ENCODE results near the gene AKAP13. TPM values are rescaled to one million over a fixed set of nuclear protein-coding genes. Genes with fewer than 3 reads are reported as not detected.

The AKAP13 gene
- polyA plus RNA-seq, 1 experiment, result 15.5 TPM

DNA sequence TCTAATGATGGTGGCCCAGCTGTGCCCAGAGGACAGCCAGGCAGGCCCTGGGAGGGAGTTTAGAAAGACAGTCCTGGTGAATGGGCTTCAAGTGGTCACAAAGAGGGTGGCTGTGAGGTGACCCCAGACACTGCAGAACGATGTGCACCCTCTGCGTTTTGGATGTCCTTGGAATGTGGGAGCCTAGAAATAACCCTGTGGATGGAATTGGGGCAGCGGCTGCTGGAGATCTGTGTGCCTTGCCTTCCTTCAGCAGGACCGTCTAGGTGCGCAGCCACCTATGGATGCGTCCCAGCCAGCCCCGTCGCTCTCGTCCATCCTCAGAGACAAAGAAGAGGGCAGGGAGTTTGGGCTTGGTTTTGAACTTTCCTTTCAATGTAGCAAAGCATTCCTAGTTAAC lies 367.8 kb downstream of the AKAP13 start:
- no peak overlapping the region for H3K4me3 ChIP-seq (ENCODE audit: low read depth, low read length)
- H3K27ac ChIP-seq (ENCODE audit: low read depth, low read length), result no peak overlapping the region
- POLR2A ChIA-PET, result interaction anchor here (0.5 kb wide), 1 partner anchor 18 kb away, joined by 3 read pairs; no protein-coding TSS in a partner anchor
- CTCF ChIA-PET, result no interaction called here
- H3K27me3 ChIP-seq (ENCODE audit: control insufficient read depth, insufficient read depth, low read length), result no peaks in the 10 kb centered on the region
- TF ChIP-seq, protein P1, sequence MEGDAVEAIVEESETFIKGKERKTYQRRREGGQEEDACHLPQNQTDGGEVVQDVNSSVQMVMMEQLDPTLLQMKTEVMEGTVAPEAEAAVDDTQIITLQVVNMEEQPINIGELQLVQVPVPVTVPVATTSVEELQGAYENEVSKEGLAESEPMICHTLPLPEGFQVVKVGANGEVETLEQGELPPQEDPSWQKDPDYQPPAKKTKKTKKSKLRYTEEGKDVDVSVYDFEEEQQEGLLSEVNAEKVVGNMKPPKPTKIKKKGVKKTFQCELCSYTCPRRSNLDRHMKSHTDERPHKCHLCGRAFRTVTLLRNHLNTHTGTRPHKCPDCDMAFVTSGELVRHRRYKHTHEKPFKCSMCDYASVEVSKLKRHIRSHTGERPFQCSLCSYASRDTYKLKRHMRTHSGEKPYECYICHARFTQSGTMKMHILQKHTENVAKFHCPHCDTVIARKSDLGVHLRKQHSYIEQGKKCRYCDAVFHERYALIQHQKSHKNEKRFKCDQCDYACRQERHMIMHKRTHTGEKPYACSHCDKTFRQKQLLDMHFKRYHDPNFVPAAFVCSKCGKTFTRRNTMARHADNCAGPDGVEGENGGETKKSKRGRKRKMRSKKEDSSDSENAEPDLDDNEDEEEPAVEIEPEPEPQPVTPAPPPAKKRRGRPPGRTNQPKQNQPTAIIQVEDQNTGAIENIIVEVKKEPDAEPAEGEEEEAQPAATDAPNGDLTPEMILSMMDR (IDR thresholded peaks at IDR 0.05; ENCODE audit: low read depth, low read length), result no peak
- H3K9me3 ChIP-seq (ENCODE audit: control insufficient read depth, insufficient read depth, low read length), result no peaks in the 10 kb centered on the region
- DNase-seq (ENCODE audit: low read depth, low spot score), result no peak

DNA sequence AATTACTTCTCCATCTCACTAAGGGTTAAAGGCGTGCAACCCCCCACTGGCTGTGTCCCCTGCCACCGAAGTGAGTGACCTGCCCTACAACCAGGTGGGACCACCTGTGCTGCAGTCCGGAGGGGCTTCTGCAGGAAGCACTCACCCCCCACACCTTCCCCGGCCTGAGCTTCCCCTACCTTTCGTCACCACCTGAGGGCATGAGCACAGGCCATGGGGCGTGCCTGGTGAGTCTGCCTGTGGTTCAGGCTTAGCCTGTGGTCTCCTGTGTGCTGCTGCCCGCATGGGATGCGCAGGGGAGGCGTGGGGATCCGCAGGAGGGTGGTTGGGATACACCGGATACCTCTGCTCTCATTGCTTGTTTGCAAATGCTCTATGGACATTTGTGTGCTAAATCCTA lies 368.3 kb downstream of the AKAP13 start:
- TF ChIP-seq, protein P1 (IDR thresholded peaks at IDR 0.05; ENCODE audit: low read depth, low read length), result no peak
- CTCF ChIA-PET, result interaction anchor here (1.1 kb wide), 1 partner anchor 83 kb away, joined by 5 read pairs; no protein-coding TSS in a partner anchor
- no peaks in the 10 kb centered on the region for H3K27me3 ChIP-seq (ENCODE audit: control insufficient read depth, insufficient read depth, low read length)
- DNase-seq (ENCODE audit: low read depth, low spot score), result no peak
- H3K27ac ChIP-seq (ENCODE audit: low read depth, low read length), result no peak overlapping the region
- POLR2A ChIA-PET, result interaction anchor here (0.5 kb wide), 1 partner anchor 17 kb away, joined by 3 read pairs; no protein-coding TSS in a partner anchor
- H3K4me3 ChIP-seq (ENCODE audit: low read depth, low read length), result no peak overlapping the region
- no peaks in the 10 kb centered on the region for H3K9me3 ChIP-seq (ENCODE audit: control insufficient read depth, insufficient read depth, low read length)

DNA sequence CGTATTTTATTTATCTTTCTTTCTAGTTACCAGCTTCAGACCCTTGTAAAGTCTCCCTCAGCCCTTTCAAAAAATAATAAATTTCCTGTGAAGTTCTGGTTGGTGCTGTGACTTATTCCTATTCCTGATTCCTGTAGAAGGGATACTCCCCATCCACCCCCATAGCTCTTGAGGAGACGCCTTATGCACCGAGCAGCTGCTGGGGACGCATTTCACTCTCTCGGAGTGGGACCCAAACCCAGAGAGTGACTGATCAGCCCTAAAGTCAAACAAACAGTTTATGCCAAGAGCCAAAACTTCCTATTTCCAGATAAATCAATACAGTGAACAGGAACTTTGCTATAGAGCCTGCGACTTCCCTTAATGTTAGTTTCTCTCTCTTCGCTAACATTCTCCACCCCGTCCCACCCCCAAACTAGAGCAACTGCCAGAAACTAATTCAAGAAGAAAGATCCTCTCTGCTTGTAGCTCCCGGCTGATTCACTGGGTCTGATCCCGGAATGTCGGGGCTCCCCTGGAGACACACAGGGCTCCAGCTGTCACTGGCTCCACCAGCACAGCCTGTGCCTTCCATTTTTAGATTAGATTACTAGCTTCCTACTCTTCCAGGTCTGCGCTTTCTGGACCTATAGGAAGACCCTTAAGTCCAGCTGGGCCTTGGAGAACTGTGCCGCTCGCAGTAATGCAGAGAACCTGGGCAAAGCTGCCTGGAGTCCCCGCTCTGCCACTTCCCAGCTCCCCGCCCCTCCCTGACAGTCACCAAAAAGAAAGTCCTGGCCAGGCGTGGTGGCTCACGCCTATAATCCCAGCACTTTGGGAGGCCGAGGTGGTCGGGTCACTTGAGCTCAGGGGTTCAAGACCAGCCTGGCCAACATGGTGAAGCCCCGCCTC lies 369.1 kb downstream of the AKAP13 start:
- DNase-seq (ENCODE audit: low read depth, low spot score), result no peak
- ChIA-PET CTCF (interaction anchor here (0.9 to 1.1 kb wide), 2 partner anchors 12 to 82 kb away, joined by 3 to 5 read pairs; no protein-coding TSS in a partner anchor), POLR2A (interaction anchor here (0.6 kb wide), 1 partner anchor 92 kb away, joined by 3 read pairs; no protein-coding TSS in a partner anchor)
- Histone ChIP-seq H3K27me3 (ENCODE audit: control insufficient read depth, insufficient read depth, low read length) (no peaks in the 10 kb centered on the region), H3K4me3 (ENCODE audit: low read depth, low read length) (no peak overlapping the region), H3K9me3 (ENCODE audit: control insufficient read depth, insufficient read depth, low read length) (no peaks in the 10 kb centered on the region), H3K27ac (ENCODE audit: low read depth, low read length) (no peak overlapping the region)
- TF ChIP-seq, protein P1 (IDR thresholded peaks at IDR 0.05; ENCODE audit: low read depth, low read length), result no peak

DNA sequence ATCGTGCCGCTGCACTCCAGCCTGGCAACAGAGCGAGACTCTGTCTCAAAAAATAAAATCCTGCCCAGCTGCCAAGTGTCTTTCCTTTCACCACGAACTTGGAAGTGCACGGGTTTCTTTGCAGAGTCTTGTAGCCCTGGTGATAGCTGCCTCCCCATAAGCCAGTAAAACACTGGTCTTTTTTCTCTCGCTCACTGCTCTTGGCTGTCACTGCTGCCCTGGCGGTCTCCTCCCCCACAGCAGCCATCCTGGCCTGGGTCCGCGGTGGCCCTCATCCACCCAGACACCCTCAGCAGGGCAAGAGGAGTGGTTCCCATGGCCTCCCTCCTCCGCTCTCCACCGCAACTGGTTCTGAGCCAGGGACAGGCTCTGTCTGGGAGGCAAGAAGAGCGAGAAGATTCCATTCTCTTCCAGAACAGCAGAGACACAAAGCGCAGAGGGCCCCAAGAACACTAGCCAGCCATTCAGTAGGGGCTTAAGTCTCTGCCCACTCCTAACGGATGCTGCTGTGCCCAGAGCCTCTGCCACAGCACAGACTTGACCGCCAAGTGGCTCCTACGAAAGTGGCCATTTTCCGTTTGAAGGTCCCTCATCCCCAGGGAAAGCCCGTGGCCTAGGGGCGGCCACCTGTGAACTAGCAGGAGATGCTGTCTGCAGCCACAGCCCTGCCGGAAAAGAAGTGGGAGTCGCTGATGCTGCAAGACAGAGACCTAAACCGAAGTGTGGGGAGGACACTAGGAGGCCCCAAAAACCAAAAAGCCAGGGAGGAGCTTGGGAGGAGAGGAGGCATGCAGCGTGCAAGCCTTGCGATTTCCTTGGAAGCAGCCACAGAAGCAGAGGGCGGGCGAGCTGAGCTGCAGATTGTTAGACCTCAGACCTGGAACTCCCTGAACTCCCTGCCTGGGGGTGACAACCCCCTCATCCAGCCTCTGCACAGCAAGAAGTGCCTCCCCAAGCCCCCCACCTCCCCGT lies 370.2 kb downstream of the AKAP13 start:
- TF ChIP-seq, protein P1 (IDR thresholded peaks at IDR 0.05; ENCODE audit: low read depth, low read length), result no peak
- Histone ChIP-seq H3K27ac (ENCODE audit: low read depth, low read length) (no peak overlapping the region), H3K4me3 (ENCODE audit: low read depth, low read length) (no peak overlapping the region), H3K9me3 (ENCODE audit: control insufficient read depth, insufficient read depth, low read length) (no peaks in the 10 kb centered on the region), H3K27me3 (ENCODE audit: control insufficient read depth, insufficient read depth, low read length) (no peaks in the 10 kb centered on the region)
- POLR2A ChIA-PET, result no interaction called here
- no peak for DNase-seq (ENCODE audit: low read depth, low spot score)
- CTCF ChIA-PET, result no interaction called here

Data from AG04450 (cell line).